HCT116 (cell line): ENCODE results near the gene PRR9. TPM values are rescaled to one million over a fixed set of nuclear protein-coding genes. Genes with fewer than 3 reads are reported as not detected.
"Not testable (repeated sequence)": the region's sequence is repeated elsewhere in the genome, so short reads cannot be mapped to it uniquely, and the experiment has no call there.

Experiments used
- ATAC-seq: fragments of 200-7000 bp; cut with Tn5 transposase; 2 replicates; pipeline ENCODE4 v1.9.1; 2020; ENCODE audit warnings: mild to moderate bottlenecking, moderate library complexity
- BruUV-seq: library from RNA; stranded (reverse); fragments of 400-500 nt; replicated peaks from 2 replicates; lab custom pipeline; 2021; lab: Mats Ljungman, UMichigan
- CTCF ChIA-PET: fragments of 300-600 bp; sonication (Branson Sonifier 250); formaldehyde crosslinking; loops from one replicate; lab custom pipeline; 2021; ENCODE audit warnings: antibody characterized with exemption; lab: Charles Lee
- POLR2A ChIA-PET: fragments of 300-600, 350-600 bp; sonication (Branson Sonifier 250); formaldehyde crosslinking; loops from one replicate; lab custom pipeline; 2021; ENCODE audit warnings: antibody characterized with exemption; lab: Charles Lee
- RAD21 ChIA-PET, 2 experiments: fragments of 300-600 bp; sonication (Branson Sonifier 250); formaldehyde crosslinking; loops; one replicate each; lab custom pipeline; 2023; ENCODE audit warnings: low total read pairs in 2 of 2; ENCODE audit not compliant: uncharacterized antibody in 2 of 2, unreplicated experiment in 2 of 2, low non-redundant PET in 1 of 2; lab: Charles Lee
- DNase-seq: peaks from one replicate; pipeline ENCODE4 v3.0.0-alpha.2; 2010; ENCODE audit warnings: low read depth, low spot score
- H2AFZ ChIP-seq: fragments of 200-600 bp; shearing (Covaris generic), sonication (generic); 2 replicates; pipeline ENCODE4 v1.6.1; 2017; ENCODE audit warnings: low read depth, mixed run types, mixed read lengths, antibody characterized with exemption, low read length; ENCODE audit not compliant: poor library complexity, severe bottlenecking
- H3K27ac ChIP-seq: 2 replicates; pipeline ENCODE4 v1.5.1; 2012; ENCODE audit warnings: low read depth, low read length
- H3K27me3 ChIP-seq: fragments of 200-600 bp; sonication (generic); 2 replicates; pipeline ENCODE4 v1.6.1; 2016; ENCODE audit warnings: mixed run types, low read length, mixed read lengths; ENCODE audit not compliant: insufficient read depth
- H3K36me3 ChIP-seq, 2 experiments: fragments of 200-500 bp in 1 of 2; fragments of 200-600 bp in 1 of 2; sonication (Bioruptor generic) in 1 of 2; sonication (generic) in 1 of 2; 2 replicates each; pipeline versions ENCODE4 v1.5.1 to v1.6.1; 2014 to 2016; ENCODE audit warnings: low read length in 2 of 2, inconsistent platforms in 1 of 2, mixed read lengths in 1 of 2, mixed run types in 1 of 2; ENCODE audit not compliant: insufficient read depth in 2 of 2, control insufficient read depth in 1 of 2
- H3K4me1 ChIP-seq, 2 experiments: fragments of 200-600 bp in 1 of 2; sonication (generic) in 1 of 2; 2 replicates each; pipeline versions ENCODE4 v1.5.1 to v1.6.1; 2012 to 2017; ENCODE audit warnings: low read length in 2 of 2, inconsistent platforms in 1 of 2, mild to moderate bottlenecking in 1 of 2, mixed read lengths in 1 of 2, mixed run types in 1 of 2, moderate library complexity in 1 of 2; ENCODE audit not compliant: insufficient read depth in 2 of 2, control insufficient read depth in 1 of 2
- H3K4me2 ChIP-seq: fragments of 200-600 bp; sonication (generic); 2 replicates; pipeline ENCODE4 v1.6.1; 2017; ENCODE audit warnings: mixed run types, low read length, mixed read lengths
- H3K4me3 ChIP-seq, 2 experiments: fragments of 200-600 bp in 1 of 2; sonication (generic) in 1 of 2; replicated peaks in 1 of 2; 2 replicates each; pipeline ENCODE4 v1.5.1; 2011 to 2016; ENCODE audit warnings: low read length in 2 of 2, control low read depth in 1 of 2, low read depth in 1 of 2, mild to moderate bottlenecking in 1 of 2, mixed read lengths in 1 of 2, mixed run types in 1 of 2
- H3K79me2 ChIP-seq: fragments of 200-600 bp; sonication (generic); 2 replicates; pipeline ENCODE4 v1.6.1; 2017; ENCODE audit warnings: mild to moderate bottlenecking, mixed run types, low read length, moderate library complexity, mixed read lengths; ENCODE audit not compliant: insufficient read depth
- H3K9ac ChIP-seq: fragments of 200-600 bp; sonication (generic); 2 replicates; pipeline ENCODE4 v1.6.1; 2016; ENCODE audit warnings: low read length, mixed read lengths
- H3K9me2 ChIP-seq: fragments of 200-600 bp; sonication (generic), shearing (Covaris generic); 2 replicates; pipeline ENCODE4 v1.6.1; 2017; ENCODE audit warnings: mixed run types, mild to moderate bottlenecking, moderate library complexity; ENCODE audit not compliant: insufficient read depth
- H3K9me3 ChIP-seq, 2 experiments: fragments of 200-500 bp in 1 of 2; fragments of 200-600 bp in 1 of 2; sonication (Bioruptor generic) in 1 of 2; sonication (generic) in 1 of 2; 2 replicates each; pipeline ENCODE4 v1.6.1; 2014 to 2017; ENCODE audit warnings: low read length in 2 of 2, mixed read lengths in 2 of 2, inconsistent platforms in 1 of 2, low read depth in 1 of 2, mild to moderate bottlenecking in 1 of 2, mixed run types in 1 of 2, moderate library complexity in 1 of 2; ENCODE audit not compliant: control insufficient read depth in 1 of 2, insufficient read depth in 1 of 2
- H4K20me1 ChIP-seq: fragments of 200-600 bp; sonication (generic), shearing (Covaris generic); 2 replicates; pipeline ENCODE4 v1.6.1; 2017; ENCODE audit warnings: mixed run types, mild to moderate bottlenecking, moderate library complexity; ENCODE audit not compliant: insufficient read depth
- JUND ChIP-seq: IDR thresholded peaks from 2 replicates; pipeline ENCODE4 v1.6.1; 2012
- RAD21 ChIP-seq: IDR thresholded peaks from 2 replicates; pipeline ENCODE4 v1.6.1; 2012; ENCODE audit warnings: low read depth, mild to moderate bottlenecking
- SIN3A ChIP-seq: IDR thresholded peaks from 2 replicates; pipeline ENCODE4 v1.6.1; 2012; ENCODE audit warnings: low read depth
- SRF ChIP-seq: IDR thresholded peaks from 2 replicates; pipeline ENCODE4 v1.6.1; 2012; ENCODE audit warnings: low read depth
- ZFX ChIP-seq: fragments of 450-650 bp; IDR thresholded peaks from 2 replicates; pipeline ENCODE4 v1.6.1; 2017
- intact Hi-C: fragments of 100-400 bp; cut with micrococcal nuclease; formaldehyde crosslinking; loops from 2 replicates; pipeline ENCODE4 v1.10.0; 2022
- total RNA-seq: library from RNA; stranded (reverse); gene quantifications from one replicate; pipeline ENCODE4 v1.2.1, GENCODE V29; 2021; ENCODE audit not compliant: unreplicated experiment
- TF ChIP-seq, protein P1 (sequence below), 3 experiments: fragments of 200-600 bp in 1 of 3; sonication (generic) in 1 of 3; IDR thresholded peaks in 2 of 3; conservative IDR thresholded peaks in 1 of 3; 2 replicates each; pipeline ENCODE4 v1.5.1; 2012 to 2017; ENCODE audit warnings: low read depth in 2 of 3, low read length in 2 of 3, antibody characterized with exemption in 1 of 3, borderline replicate concordance in 1 of 3, control low read depth in 1 of 3, mild to moderate bottlenecking in 1 of 3, mixed read lengths in 1 of 3, mixed run types in 1 of 3, moderate library complexity in 1 of 3; ENCODE audit not compliant: insufficient read depth in 1 of 3

The PRR9 gene
- total RNA-seq, 1 experiment from 2014 or later: not detected

DNA sequence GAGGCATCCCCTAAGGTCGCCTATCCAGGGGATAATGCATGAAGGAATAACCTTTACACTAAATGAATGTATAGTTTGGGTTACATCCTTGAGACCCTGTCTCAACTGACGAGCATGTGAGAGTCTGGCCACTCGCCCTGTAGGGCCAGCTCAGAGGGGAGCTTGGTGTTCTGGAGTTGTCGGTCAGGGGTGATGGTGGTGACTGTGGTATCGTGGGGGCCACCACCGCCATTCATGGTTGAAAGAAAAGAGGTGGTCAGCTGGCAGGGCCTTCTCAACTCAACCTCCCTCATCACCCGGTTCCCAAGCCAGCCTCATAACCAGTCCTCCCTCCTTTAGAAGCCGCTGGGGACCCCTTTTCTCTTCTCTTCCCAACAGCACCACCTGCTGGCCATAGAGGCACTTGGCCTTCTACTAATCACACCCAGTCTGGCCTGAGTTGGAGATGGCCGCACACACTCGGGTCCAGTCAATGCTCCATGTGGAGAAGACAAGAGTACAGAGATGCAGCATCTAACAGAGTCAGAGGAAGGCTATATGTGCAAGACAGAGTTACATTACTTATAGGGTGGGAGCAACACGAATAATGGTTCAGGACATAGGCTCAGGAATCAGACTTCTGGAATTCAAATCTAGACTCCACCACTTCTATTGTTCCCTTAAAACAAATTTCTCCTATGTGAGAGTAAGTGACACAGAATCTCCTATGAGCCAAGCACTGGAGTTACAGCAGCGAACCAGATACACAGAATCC, 11.9 kb downstream of the PRR9 start:
- H4K20me1 ChIP-seq, RAD21 ChIA-PET, H3K36me3 ChIP-seq, H3K4me3 ChIP-seq, H3K4me2 ChIP-seq, DNase-seq, H3K27me3 ChIP-seq, H3K4me1 ChIP-seq, BruUV-seq, H3K9me2 ChIP-seq, H3K9ac ChIP-seq, H3K79me2 ChIP-seq, intact Hi-C loops, H2AFZ ChIP-seq, POLR2A ChIA-PET, H3K9me3 ChIP-seq, H3K27ac ChIP-seq: not testable (repeated sequence)
- ATAC-seq: peak; percentile 95
- TF ChIP-seq, protein P1, sequence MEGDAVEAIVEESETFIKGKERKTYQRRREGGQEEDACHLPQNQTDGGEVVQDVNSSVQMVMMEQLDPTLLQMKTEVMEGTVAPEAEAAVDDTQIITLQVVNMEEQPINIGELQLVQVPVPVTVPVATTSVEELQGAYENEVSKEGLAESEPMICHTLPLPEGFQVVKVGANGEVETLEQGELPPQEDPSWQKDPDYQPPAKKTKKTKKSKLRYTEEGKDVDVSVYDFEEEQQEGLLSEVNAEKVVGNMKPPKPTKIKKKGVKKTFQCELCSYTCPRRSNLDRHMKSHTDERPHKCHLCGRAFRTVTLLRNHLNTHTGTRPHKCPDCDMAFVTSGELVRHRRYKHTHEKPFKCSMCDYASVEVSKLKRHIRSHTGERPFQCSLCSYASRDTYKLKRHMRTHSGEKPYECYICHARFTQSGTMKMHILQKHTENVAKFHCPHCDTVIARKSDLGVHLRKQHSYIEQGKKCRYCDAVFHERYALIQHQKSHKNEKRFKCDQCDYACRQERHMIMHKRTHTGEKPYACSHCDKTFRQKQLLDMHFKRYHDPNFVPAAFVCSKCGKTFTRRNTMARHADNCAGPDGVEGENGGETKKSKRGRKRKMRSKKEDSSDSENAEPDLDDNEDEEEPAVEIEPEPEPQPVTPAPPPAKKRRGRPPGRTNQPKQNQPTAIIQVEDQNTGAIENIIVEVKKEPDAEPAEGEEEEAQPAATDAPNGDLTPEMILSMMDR (IDR thresholded peaks at IDR 0.05 in 2 of 3, conservative IDR thresholded peaks at IDR 0.05 in 1 of 3; ENCODE audit: borderline replicate concordance in 1 of 3, insufficient read depth in 1 of 3, low read depth in 2 of 3, low read length in 2 of 3): peak; percentile 21 to 65 (median 53); a peak in 5 of 6 replicates
- peak; percentile 28; the same call in 1 of the 2 replicates for TF ChIP-seq RAD21
- CTCF ChIA-PET: interaction anchor here (1.0 to 2.4 kb wide), 5 partner anchors 9 to 359 kb away, joined by 3 to 8 read pairs (median 4); no protein-coding TSS in a partner anchor

DNA sequence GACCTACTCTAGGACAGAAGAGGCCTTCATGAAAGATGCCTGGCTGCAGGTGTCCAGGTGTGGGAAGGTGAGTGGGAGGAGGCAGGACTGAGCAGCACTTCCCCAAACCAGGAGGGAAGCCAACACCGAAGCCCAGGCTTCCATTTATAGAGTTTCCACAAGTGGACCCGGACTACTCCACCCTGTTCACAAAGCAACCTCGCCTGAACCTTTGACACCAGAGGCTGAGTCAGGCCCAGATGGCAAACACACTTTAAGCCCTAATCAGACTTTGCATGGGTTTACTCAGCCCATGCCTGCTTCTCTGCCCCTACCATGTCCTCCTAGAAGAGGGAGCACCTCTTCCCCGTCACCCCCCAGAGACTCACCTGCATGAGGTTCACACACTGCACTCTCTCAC, 14.0 kb downstream of the PRR9 start:
- ATAC-seq (no peak), DNase-seq (no peak)
- no peak overlapping the region for H2AFZ ChIP-seq
- ChIA-PET RAD21 (no interaction called here), CTCF (interaction anchor here (1.2 kb wide), 1 partner anchor 10 kb away, joined by 3 read pairs; no protein-coding TSS in a partner anchor), POLR2A (no interaction called here)
- no peaks in the 10 kb centered on the region for H3K9me2 ChIP-seq
- no peak overlapping the region for H3K9ac ChIP-seq
- H3K4me3 ChIP-seq: no peak overlapping the region
- BruUV-seq: no TSS peak
- no peaks in the 10 kb centered on the region for H3K79me2 ChIP-seq
- no peaks in the 10 kb centered on the region for H3K4me1 ChIP-seq
- peaks cover 8% of the 10 kb centered on the region; the same call in 1 of the 2 replicates for H3K27me3 ChIP-seq
- TF ChIP-seq SRF (no peak), ZFX (no peak), JUND (no peak), RAD21 (no peak), SIN3A (no peak)
- TF ChIP-seq, all 23 proteins: peak for 0
- intact Hi-C loops: no loop called here
- Histone ChIP-seq H3K27ac (no peak overlapping the region), H3K9me3 (no peaks in the 10 kb centered on the region), H4K20me1 (no peaks in the 10 kb centered on the region), H3K36me3 (no peaks in the 10 kb centered on the region), H3K4me2 (no peak overlapping the region)
